ENCODE measurements around the gene INSIG1.

Gene INSIG1

GRCh38 chr7:155261031-155261985, 36.4 kb upstream of the INSIG1 start:
- Mint-ChIP-seq H3K27ac (no peak overlapping the region), H3K4me1 (ENCODE audit: low read depth) (no peaks in the 10 kb centered on the region), H3K27me3 (ENCODE audit: low read depth) (peaks cover 4% of the 10 kb centered on the region), H3K4me3 (no peak overlapping the region), H3K36me3 (ENCODE audit: low read depth) (no peaks in the 10 kb centered on the region), H3K9me3 (no peaks in the 10 kb centered on the region)

- no peaks in the 10 kb centered on the region for H3K36me3 Mint-ChIP-seq (ENCODE audit: low read depth)
- no peak overlapping the region for H3K27ac Mint-ChIP-seq
- no peaks in the 10 kb centered on the region for H3K9me3 Mint-ChIP-seq
- H3K4me1 Mint-ChIP-seq (ENCODE audit: low read depth) = no peaks in the 10 kb centered on the region
- H3K27me3 Mint-ChIP-seq (ENCODE audit: low read depth) = peaks cover 4% of the 10 kb centered on the region
- no peak overlapping the region for H3K4me3 Mint-ChIP-seq
These were observed 35.6 kb upstream of the INSIG1 start for GRCh38 chr7:155262031-155262430.

- Mint-ChIP-seq H3K4me1 (ENCODE audit: low read depth) (no peaks in the 10 kb centered on the region), H3K4me3 (no peak overlapping the region), H3K9me3 (no peaks in the 10 kb centered on the region), H3K36me3 (ENCODE audit: low read depth) (no peaks in the 10 kb centered on the region), H3K27me3 (ENCODE audit: low read depth) (peaks cover 4% of the 10 kb centered on the region), H3K27ac (no peak overlapping the region)
These were observed 34.6 kb upstream of the INSIG1 start for GRCh38 chr7:155263051-155263450.

- H3K4me1 Mint-ChIP-seq (ENCODE audit: low read depth) = peaks cover under 1% of the 10 kb centered on the region
- H3K27ac Mint-ChIP-seq = no peak overlapping the region
- no peaks in the 10 kb centered on the region for H3K9me3 Mint-ChIP-seq
- peaks cover 4% of the 10 kb centered on the region for H3K27me3 Mint-ChIP-seq (ENCODE audit: low read depth)
- no peak overlapping the region for H3K4me3 Mint-ChIP-seq
- H3K36me3 Mint-ChIP-seq (ENCODE audit: low read depth) = no peaks in the 10 kb centered on the region
These were observed 34.0 kb upstream of the INSIG1 start for GRCh38 chr7:155263581-155264143.

- H3K27ac Mint-ChIP-seq = no peak overlapping the region
- no peaks in the 10 kb centered on the region for H3K36me3 Mint-ChIP-seq (ENCODE audit: low read depth)
- peaks cover 4% of the 10 kb centered on the region for H3K27me3 Mint-ChIP-seq (ENCODE audit: low read depth)
- H3K9me3 Mint-ChIP-seq = no peaks in the 10 kb centered on the region
- H3K4me1 Mint-ChIP-seq (ENCODE audit: low read depth) = peaks cover 4% of the 10 kb centered on the region
- H3K4me3 Mint-ChIP-seq = no peak overlapping the region
These were observed 32.5 kb upstream of the INSIG1 start for GRCh38 chr7:155265144-155265543.

GRCh38 chr7:155265961-155266360, 31.7 kb upstream of the INSIG1 start:
- H3K27ac Mint-ChIP-seq = no peak overlapping the region
- no peak overlapping the region for H3K4me3 Mint-ChIP-seq
- H3K36me3 Mint-ChIP-seq (ENCODE audit: low read depth) = no peaks in the 10 kb centered on the region
- peaks cover 11% of the 10 kb centered on the region for H3K4me1 Mint-ChIP-seq (ENCODE audit: low read depth)
- H3K9me3 Mint-ChIP-seq = no peaks in the 10 kb centered on the region
- peaks cover 7% of the 10 kb centered on the region for H3K27me3 Mint-ChIP-seq (ENCODE audit: low read depth)

GRCh38 chr7:155266440-155266839, 31.2 kb upstream of the INSIG1 start:
- no peaks in the 10 kb centered on the region for H3K9me3 Mint-ChIP-seq
- no peak overlapping the region for H3K4me3 Mint-ChIP-seq
- peaks cover 7% of the 10 kb centered on the region for H3K27me3 Mint-ChIP-seq (ENCODE audit: low read depth)
- no peak overlapping the region for H3K27ac Mint-ChIP-seq
- no peaks in the 10 kb centered on the region for H3K36me3 Mint-ChIP-seq (ENCODE audit: low read depth)
- H3K4me1 Mint-ChIP-seq (ENCODE audit: low read depth) = peaks cover 12% of the 10 kb centered on the region

- Mint-ChIP-seq H3K4me1 (ENCODE audit: low read depth) (peaks cover 12% of the 10 kb centered on the region), H3K27ac (no peak overlapping the region), H3K27me3 (ENCODE audit: low read depth) (peaks cover 12% of the 10 kb centered on the region), H3K9me3 (no peaks in the 10 kb centered on the region), H3K36me3 (ENCODE audit: low read depth) (no peaks in the 10 kb centered on the region), H3K4me3 (no peak overlapping the region)
These were observed 30.7 kb upstream of the INSIG1 start for GRCh38 chr7:155267023-155267422.

GRCh38 chr7:155267436-155267835, 30.2 kb upstream of the INSIG1 start:
- Mint-ChIP-seq H3K27ac (no peak overlapping the region), H3K4me3 (no peak overlapping the region), H3K36me3 (ENCODE audit: low read depth) (no peaks in the 10 kb centered on the region), H3K4me1 (ENCODE audit: low read depth) (peaks cover 12% of the 10 kb centered on the region), H3K9me3 (no peaks in the 10 kb centered on the region), H3K27me3 (ENCODE audit: low read depth) (peaks cover 9% of the 10 kb centered on the region)

GRCh38 chr7:155268211-155268610, 29.5 kb upstream of the INSIG1 start:
- Mint-ChIP-seq H3K27me3 (ENCODE audit: low read depth) (peaks cover 11% of the 10 kb centered on the region), H3K27ac (no peak overlapping the region), H3K9me3 (no peaks in the 10 kb centered on the region), H3K4me3 (no peak overlapping the region), H3K36me3 (ENCODE audit: low read depth) (no peaks in the 10 kb centered on the region), H3K4me1 (ENCODE audit: low read depth) (peaks cover 12% of the 10 kb centered on the region)

- H3K27me3 Mint-ChIP-seq (ENCODE audit: low read depth) = peaks cover 17% of the 10 kb centered on the region
- no peaks in the 10 kb centered on the region for H3K9me3 Mint-ChIP-seq
- no peak overlapping the region for H3K4me3 Mint-ChIP-seq
- peaks cover 12% of the 10 kb centered on the region for H3K4me1 Mint-ChIP-seq (ENCODE audit: low read depth)
- no peak overlapping the region for H3K27ac Mint-ChIP-seq
- no peaks in the 10 kb centered on the region for H3K36me3 Mint-ChIP-seq (ENCODE audit: low read depth)
These were observed 28.6 kb upstream of the INSIG1 start for GRCh38 chr7:155268921-155269650.

- H3K4me1 Mint-ChIP-seq (ENCODE audit: low read depth) = peaks cover 12% of the 10 kb centered on the region
- no peaks in the 10 kb centered on the region for H3K36me3 Mint-ChIP-seq (ENCODE audit: low read depth)
- H3K27me3 Mint-ChIP-seq (ENCODE audit: low read depth) = peaks cover 22% of the 10 kb centered on the region
- no peaks in the 10 kb centered on the region for H3K9me3 Mint-ChIP-seq
- H3K4me3 Mint-ChIP-seq = no peak overlapping the region
- H3K27ac Mint-ChIP-seq = no peak overlapping the region
These were observed 27.7 kb upstream of the INSIG1 start for GRCh38 chr7:155269766-155270585.

GRCh38 chr7:155270861-155271260, 26.8 kb upstream of the INSIG1 start:
- peaks cover 28% of the 10 kb centered on the region for H3K27me3 Mint-ChIP-seq (ENCODE audit: low read depth)
- H3K36me3 Mint-ChIP-seq (ENCODE audit: low read depth) = no peaks in the 10 kb centered on the region
- H3K27ac Mint-ChIP-seq = no peak overlapping the region
- H3K4me1 Mint-ChIP-seq (ENCODE audit: low read depth) = peaks cover 12% of the 10 kb centered on the region
- H3K4me3 Mint-ChIP-seq = no peak overlapping the region
- H3K9me3 Mint-ChIP-seq = no peaks in the 10 kb centered on the region

All from T-helper 1 cell treated with Interleukin-12 subunit alpha and Interleukin-12 subunit beta and Interleukin-4 antibody, amounts not matched to agents 30 μg/mL and 1 μg/mL, for 36 hours (primary cell).